Large intestine (tissue), 3 donors: ENCODE data around the gene C2orf76. TPM values are rescaled to one million over a fixed set of nuclear protein-coding genes. Genes with fewer than 3 reads are reported as not detected.

Experiments
- DNase-seq, 2 donors: peaks; one replicate each; pipeline versions ENCODE4 v3.0.0 to v3.0.0-alpha.2; 2013
- H3K27ac ChIP-seq: one replicate; pipeline ENCODE4 v1.5.1; 2013; ENCODE audit warnings: low read length
- H3K27me3 ChIP-seq: 2 replicates; pipeline ENCODE4 v1.6.1; 2013; ENCODE audit warnings: low read length; ENCODE audit not compliant: control insufficient read depth, insufficient read depth
- H3K36me3 ChIP-seq: 2 replicates; pipeline ENCODE4 v1.6.1; 2013; ENCODE audit warnings: low read length; ENCODE audit not compliant: control insufficient read depth, insufficient read depth
- H3K4me1 ChIP-seq: one replicate; pipeline ENCODE4 v1.6.1; 2013; ENCODE audit warnings: low read length; ENCODE audit not compliant: control insufficient read depth, insufficient read depth
- H3K4me3 ChIP-seq: one replicate; pipeline ENCODE4 v1.5.1; 2013; ENCODE audit warnings: low read length
- H3K9me3 ChIP-seq: one replicate; pipeline ENCODE4 v1.6.1; 2013; ENCODE audit warnings: mild to moderate bottlenecking, low read depth, low read length, moderate library complexity; ENCODE audit not compliant: control insufficient read depth
- WGBS: methylation state at CpG from one replicate; pipeline ENCODE4 v1.1.5; 2013; ENCODE audit warnings: low lambda C conversion rate; ENCODE audit not compliant: insufficient coverage; 5-methylcytosine and 5-hydroxymethylcytosine counted together
- polyA plus RNA-seq: library from polyadenylated mRNA; unstranded; fragments of 120-200 nt; gene quantifications from one replicate; pipeline ENCODE4 v1.2.1, GENCODE V29; 2013

The C2orf76 gene
- polyA plus RNA-seq, 1 donor: 11.9 TPM

DNA sequence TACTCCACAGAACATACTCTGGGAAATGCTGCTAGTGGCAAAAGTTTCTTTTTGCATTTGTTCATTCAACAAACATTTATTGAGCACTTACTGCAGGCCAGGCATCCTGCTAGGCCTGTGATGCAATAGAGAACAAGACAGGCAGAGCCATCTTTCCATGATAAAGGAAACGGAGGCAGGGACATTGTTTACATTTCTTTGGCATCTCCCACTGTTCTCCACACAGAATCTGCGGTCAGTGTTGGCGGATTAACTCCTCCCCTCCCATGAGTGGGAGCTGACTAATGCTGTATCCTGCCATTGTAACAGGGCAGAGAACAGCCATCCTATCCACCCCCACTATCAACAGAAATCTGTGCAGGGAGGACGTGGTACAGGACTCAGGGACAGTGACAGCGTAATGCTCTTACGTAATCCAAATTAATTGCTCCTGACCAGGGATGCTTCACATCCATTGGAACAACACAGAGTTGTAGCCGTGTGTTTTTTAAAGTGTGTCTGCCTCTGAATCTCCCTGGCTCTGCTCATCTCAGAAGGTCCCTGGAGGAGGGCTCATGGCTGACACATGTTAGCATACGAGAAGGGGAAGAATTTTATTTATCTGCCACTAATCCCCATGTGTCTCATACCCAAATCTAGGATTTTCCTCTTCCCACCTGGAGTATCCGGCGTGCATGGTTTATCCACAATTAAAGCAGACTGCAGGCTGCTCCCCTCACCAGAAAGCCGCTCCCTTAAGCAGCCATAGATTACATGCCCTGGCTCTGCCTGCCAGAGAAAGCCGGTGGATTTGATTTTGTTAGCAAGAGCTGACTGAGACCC, 110.7 kb downstream of the C2orf76 start:
- Histone ChIP-seq H3K36me3 (no peaks in the 10 kb centered on the region), H3K4me1 (no peaks in the 10 kb centered on the region), H3K9me3 (no peaks in the 10 kb centered on the region), H3K27ac (no peak overlapping the region), H3K4me3 (no peak overlapping the region), H3K27me3 (no peaks in the 10 kb centered on the region)
- DNase-seq: peak in 1 of 2 donors; percentile 6
- 62% methylated on average over 2 of the region's 12 CpGs for WGBS

GRCh38 chr2:119254601-119255080, 112.0 kb downstream of the C2orf76 start:
- H3K27ac ChIP-seq: no peak overlapping the region
- H3K36me3 ChIP-seq: no peaks in the 10 kb centered on the region
- WGBS: no CpG with 5 or more reads among the region's 10 CpGs
- DNase-seq: no peak
- no peaks in the 10 kb centered on the region for H3K27me3 ChIP-seq
- H3K4me3 ChIP-seq: no peak overlapping the region
- H3K9me3 ChIP-seq: no peaks in the 10 kb centered on the region
- H3K4me1 ChIP-seq: no peaks in the 10 kb centered on the region

DNA sequence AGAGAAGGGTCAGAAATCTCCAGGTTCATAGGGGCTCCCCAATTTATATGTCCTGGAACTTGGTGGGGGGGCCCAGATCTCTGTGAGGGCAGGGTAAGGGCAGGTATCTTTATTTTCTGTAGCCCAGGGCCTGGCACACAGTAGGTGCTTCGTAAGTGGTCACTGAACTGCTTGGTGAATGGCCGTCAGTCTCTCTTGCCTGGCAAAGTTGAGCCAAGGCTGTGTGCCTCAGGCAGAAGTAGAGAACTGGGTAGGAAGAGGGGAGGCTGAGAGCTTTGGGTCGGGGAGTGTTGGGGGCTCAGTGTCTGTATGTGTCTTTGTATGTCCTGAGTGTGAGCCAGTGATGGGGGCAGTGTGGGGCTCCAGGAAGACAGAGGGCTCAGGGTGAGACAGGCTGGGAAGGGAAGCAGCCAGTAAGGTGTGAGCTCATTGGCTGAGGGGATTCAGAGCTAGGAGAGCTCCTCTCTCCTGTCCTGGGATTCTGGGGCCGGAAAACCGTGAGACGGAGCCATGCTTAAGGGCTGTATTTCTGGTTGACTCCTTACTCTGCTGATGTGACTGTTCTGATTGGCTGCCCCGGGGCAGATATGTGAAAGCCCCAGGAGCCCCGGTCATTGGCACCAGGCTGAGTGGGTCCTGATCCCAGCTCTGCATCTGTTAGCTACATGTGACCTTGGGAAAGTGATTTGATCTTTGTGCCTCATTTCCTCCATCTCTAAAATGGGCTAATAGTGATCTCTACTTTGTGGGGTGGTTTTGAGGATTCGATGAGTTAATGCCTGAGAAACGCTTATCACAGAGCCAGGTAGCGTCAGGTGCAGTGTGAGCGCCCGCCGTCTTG, 112.7 kb downstream of the C2orf76 start:
- H3K27ac ChIP-seq: no peak overlapping the region
- H3K36me3 ChIP-seq: no peaks in the 10 kb centered on the region
- H3K27me3 ChIP-seq: no peaks in the 10 kb centered on the region
- no peak for DNase-seq
- H3K9me3 ChIP-seq: no peaks in the 10 kb centered on the region
- H3K4me1 ChIP-seq: no peaks in the 10 kb centered on the region
- 100% methylated on average over 1 of the region's 14 CpGs for WGBS
- no peak overlapping the region for H3K4me3 ChIP-seq

DNA sequence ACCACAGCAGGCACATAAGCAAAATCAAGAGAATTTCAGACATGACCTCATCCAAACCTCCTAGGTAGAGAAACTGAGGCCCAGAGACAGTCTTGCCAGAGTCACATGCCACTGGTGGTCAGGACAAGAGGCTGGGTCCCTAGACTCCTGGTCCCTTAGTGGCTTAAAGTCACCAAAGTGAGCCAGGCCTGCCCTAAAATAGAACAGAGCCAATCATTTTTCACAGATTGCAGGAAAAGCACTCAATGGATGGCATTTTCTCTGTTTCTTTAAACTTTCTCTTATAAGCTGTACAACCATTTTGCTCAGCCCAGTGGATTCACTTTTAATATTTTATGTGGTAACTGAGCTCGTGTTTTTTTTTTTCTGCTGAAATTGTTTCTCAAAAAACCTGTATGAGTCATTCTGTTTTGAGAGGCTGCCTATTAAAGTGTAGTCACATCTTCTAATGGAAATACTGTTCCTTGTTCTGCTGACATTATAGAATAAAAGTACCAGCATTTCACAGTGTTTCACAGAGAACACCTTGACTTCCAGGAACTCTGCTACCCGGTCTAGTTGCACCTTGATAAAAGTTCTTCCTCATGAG, 113.4 kb downstream of the C2orf76 start:
- H3K4me1 ChIP-seq: no peaks in the 10 kb centered on the region
- H3K36me3 ChIP-seq: no peaks in the 10 kb centered on the region
- H3K9me3 ChIP-seq: no peaks in the 10 kb centered on the region
- no peaks in the 10 kb centered on the region for H3K27me3 ChIP-seq
- H3K27ac ChIP-seq: no peak overlapping the region
- no peak for DNase-seq
- WGBS: 88% methylated on average over 1 of the region's 2 CpGs
- H3K4me3 ChIP-seq: no peak overlapping the region

Other genes starting within 250 kb of the C2orf76 start
- 0.18 TPM for gene C1QL2, start 208.1 kb downstream of the C2orf76 start, polyA plus RNA-seq
- gene STEAP3, start 143.0 kb downstream of the C2orf76 start, polyA plus RNA-seq: 1.4 TPM
- gene DBI, start 143 bp upstream of the C2orf76 start, polyA plus RNA-seq: 377 TPM
- gene TMEM37, start 65.0 kb upstream of the C2orf76 start, polyA plus RNA-seq: 70.7 TPM
- 62.9 TPM for gene SCTR, start 157.6 kb upstream of the C2orf76 start, polyA plus RNA-seq
- gene CFAP221, start 177.6 kb upstream of the C2orf76 start, polyA plus RNA-seq: 28.5 TPM